ENCODE measurements around the gene JAKMIP2.

DNA sequence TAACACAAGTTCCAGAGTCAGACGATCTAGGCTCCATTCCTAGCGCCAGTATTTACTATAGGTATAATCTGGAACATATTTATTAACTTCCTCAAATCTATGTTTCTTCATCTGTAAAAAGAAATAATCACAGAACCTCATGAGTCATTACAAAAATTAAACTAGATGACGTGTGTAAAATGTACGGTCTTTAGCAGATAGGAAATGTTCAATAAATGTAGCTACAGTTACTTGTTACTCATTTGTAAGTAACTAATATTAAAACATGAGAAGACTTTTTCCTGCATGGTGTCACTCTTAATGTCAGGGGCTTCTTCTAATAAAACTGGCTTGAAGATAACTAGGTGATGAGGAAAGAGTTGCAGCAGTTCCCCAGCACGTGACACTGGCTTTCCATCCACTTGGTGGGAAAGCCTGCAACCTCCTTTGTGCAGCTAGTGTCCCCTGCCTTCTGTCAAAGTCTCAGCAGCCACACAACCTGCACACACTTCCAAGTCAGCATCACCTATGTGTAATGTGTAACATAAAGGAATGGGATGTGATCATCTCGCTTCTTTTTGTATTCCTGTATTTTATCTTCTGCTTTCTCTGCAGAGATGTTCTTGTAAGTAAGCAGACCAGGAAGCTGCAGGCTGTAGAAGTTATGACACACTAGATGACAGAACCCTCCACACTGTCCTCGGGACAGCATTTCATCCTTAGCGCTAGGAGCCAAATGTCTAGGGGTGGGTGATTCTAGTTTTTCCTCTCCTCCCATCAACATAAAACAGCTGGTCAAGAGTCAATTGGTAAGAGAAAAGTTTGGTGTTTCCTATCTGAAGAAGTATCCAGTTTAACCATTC is 1.8 kb upstream of the JAKMIP2 start:
- TF ChIP-seq, protein P1, sequence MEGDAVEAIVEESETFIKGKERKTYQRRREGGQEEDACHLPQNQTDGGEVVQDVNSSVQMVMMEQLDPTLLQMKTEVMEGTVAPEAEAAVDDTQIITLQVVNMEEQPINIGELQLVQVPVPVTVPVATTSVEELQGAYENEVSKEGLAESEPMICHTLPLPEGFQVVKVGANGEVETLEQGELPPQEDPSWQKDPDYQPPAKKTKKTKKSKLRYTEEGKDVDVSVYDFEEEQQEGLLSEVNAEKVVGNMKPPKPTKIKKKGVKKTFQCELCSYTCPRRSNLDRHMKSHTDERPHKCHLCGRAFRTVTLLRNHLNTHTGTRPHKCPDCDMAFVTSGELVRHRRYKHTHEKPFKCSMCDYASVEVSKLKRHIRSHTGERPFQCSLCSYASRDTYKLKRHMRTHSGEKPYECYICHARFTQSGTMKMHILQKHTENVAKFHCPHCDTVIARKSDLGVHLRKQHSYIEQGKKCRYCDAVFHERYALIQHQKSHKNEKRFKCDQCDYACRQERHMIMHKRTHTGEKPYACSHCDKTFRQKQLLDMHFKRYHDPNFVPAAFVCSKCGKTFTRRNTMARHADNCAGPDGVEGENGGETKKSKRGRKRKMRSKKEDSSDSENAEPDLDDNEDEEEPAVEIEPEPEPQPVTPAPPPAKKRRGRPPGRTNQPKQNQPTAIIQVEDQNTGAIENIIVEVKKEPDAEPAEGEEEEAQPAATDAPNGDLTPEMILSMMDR (IDR thresholded peaks at IDR 0.05 in 4 of 5, conservative IDR thresholded peaks at IDR 0.05 in 1 of 5), result no peak
- TF ChIP-seq POLR2A (IDR thresholded peaks at IDR 0.05), result no peak

Data from gastrocnemius medialis (tissue), 4 donors.